Spleen (tissue), 7 donors: ENCODE data around the gene TMEM19.

Experiments used
- POLR2A ChIP-seq, 3 donors: fragments of 450-650 bp; IDR thresholded peaks; one replicate each; pipeline ENCODE4 v1.5.1; 2017; ENCODE audit warnings: antibody characterized with exemption in 3 of 3, mild to moderate bottlenecking in 1 of 3
- POLR2AphosphoS5 ChIP-seq, 3 donors: sonication (generic); formaldehyde crosslinking; IDR thresholded peaks; one replicate each; pipeline ENCODE4 v1.5.1; 2017; ENCODE audit warnings: antibody characterized with exemption in 3 of 3
- TF ChIP-seq, protein P1 (sequence below), 11 experiments: fragments of 200-600 bp in 7 of 11; fragments of 450-650 bp in 4 of 11; sonication (generic) in 4 of 11; IDR thresholded peaks in 8 of 11; conservative IDR thresholded peaks in 3 of 11; 1 replicate in 7 of 11; 2 replicates in 4 of 11; pipeline versions ENCODE4 v1.4.0 to v1.8.0; 2016 to 2021; ENCODE audit warnings: antibody characterized with exemption in 11 of 11, inconsistent platforms in 4 of 11, mild to moderate bottlenecking in 1 of 11
- donor health status: DM: no; HTN: no; CAD: no; lungs with moderate emphysema.
- donor health status: DM: no; HTN: no; CAD: no.
- donor health status: DM: no; HTN: no; CAD: no.

DNA sequence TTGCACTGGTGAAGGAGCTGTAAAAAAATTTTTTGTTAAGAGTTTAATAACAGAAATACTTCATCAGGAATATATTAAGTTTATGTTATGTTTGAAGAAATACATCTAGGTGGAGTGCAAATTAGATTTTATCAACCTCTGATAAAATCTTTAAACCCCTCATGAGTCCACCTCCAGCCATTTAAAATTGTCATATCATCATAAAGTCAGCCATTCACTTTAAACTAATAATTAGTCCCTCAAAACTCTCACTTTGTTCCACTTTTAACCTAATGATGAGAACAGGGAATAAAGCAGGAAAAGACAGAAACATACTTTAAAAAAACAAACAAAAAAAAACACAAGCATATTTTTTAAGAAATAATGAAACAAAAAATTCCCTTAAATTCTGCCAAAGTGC is 47.4 kb upstream of the TMEM19 start:
- TF ChIP-seq POLR2AphosphoS5 (IDR thresholded peaks at IDR 0.05) (no peak), POLR2A (IDR thresholded peaks at IDR 0.05) (no peak)
- TF ChIP-seq, protein P1, sequence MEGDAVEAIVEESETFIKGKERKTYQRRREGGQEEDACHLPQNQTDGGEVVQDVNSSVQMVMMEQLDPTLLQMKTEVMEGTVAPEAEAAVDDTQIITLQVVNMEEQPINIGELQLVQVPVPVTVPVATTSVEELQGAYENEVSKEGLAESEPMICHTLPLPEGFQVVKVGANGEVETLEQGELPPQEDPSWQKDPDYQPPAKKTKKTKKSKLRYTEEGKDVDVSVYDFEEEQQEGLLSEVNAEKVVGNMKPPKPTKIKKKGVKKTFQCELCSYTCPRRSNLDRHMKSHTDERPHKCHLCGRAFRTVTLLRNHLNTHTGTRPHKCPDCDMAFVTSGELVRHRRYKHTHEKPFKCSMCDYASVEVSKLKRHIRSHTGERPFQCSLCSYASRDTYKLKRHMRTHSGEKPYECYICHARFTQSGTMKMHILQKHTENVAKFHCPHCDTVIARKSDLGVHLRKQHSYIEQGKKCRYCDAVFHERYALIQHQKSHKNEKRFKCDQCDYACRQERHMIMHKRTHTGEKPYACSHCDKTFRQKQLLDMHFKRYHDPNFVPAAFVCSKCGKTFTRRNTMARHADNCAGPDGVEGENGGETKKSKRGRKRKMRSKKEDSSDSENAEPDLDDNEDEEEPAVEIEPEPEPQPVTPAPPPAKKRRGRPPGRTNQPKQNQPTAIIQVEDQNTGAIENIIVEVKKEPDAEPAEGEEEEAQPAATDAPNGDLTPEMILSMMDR (IDR thresholded peaks at IDR 0.05 in 8 of 11, conservative IDR thresholded peaks at IDR 0.05 in 3 of 11) = no peak
